GM19025 (cell line): ENCODE data around the gene POLR3B.

Experiments used
- ATAC-seq: cut with Tn5 transposase; IDR thresholded peaks from one replicate; pipeline ENCODE4 v1.9.1; 2021; ENCODE audit warnings: mild to moderate bottlenecking, low read depth, moderate library complexity; ENCODE audit not compliant: unreplicated experiment

POLR3B gene

DNA sequence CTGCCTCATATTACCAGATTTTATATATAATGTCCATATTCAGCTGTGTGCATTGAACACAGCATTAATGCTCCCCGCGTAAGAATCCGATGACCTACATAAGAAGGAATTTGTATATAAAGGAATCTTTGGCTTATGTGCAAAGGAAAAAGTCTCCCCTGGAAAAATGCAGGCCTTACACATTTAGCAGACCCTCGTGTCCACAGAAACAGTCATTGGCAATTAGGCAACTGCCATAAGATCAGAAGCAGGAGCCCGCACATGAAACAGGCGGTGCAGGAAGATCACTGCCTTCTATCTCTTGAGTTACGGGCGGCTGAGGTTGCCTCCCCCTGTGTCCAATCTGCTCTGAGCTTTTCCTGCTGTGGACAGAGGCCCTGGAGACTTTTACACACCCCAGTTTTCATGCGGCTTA, 162.1 kb downstream of the POLR3B start:
- ATAC-seq = no peak

- ATAC-seq = no peak
These were observed 164.4 kb downstream of the POLR3B start for GRCh38 chr12:106521901-106522300.

DNA sequence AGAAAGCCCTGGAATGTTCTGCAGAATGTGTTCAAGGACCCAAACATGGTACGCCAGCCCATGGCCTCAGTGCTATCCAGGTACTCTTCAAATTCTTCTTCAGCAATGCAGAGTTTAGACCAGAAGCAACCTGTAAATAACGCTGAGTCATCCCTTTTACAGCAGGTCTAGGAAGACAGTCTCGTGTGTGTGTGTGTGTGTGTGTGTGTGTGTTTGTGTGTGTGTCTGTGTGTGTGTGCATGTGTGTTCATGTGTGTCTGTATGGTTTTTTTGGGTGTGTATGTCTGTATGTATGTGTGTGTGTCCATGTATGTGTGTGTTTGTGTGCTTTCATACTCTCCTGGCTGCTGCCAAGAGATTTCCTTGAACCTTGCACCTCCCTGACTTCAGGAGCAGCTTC, 165.2 kb downstream of the POLR3B start:
- ATAC-seq = no peak

DNA sequence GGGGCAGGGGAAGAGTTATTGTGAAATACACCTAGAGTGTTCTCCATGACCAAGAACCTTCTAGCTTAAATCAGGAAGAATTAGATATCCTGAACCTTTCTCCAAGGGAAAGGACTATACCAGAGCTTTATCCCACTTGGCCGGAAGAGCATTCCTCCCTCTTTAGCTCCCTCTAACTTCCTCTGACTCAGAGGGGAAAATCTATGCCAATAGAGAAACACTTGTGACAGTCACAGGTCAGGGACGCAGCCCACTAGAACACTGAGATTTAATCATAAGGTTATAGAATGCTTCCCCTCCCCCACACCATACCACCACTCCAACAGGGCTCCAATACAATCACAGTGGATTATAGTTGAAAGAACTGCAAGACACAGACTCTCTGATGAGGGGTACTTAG, 169.8 kb downstream of the POLR3B start:
- ATAC-seq = no peak

DNA sequence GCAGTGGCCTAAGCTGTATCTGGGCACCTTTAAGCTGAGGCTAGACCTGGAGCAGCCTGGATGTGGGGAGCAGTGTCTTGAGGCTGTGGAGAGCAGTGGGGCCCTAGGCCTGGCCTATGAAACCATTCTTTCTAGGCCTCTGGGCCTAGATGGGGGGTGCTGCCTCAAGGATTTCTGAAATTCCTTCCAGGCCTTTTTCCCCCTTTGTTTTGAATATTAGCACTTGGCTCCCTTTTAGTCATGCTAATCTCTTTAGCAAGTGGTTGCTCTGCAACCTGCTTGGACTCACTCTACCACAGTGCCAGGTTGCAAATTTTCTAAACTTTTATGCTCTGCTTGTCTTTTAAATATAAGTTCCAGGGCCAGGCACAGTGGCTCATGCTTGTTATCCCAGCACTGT, 183.7 kb downstream of the POLR3B start:
- ATAC-seq = no peak

DNA sequence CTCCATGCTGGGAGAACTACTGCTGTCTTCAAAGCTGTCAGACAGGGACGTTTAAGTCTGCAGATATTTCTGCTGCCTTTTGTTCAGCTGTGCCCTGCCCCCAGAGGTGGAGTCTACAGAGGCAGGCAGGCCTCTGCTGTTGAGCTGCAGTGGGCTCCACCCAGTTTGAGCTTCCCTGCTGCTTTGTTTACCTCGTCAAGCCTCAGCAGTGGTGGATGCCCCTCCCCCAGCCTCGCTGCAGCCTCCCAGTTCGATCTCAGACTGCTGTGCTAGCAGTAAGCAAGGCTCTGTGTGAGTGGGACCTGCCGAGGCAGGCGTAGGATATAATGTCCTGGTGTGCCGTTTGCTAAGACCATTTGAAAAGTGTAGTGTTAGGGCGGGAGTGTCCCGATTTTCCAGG, 193.9 kb downstream of the POLR3B start:
- ATAC-seq = no peak

- ATAC-seq = no peak
These were observed 194.7 kb downstream of the POLR3B start for GRCh38 chr12:106552228-106552627.
